GM18526 (cell line): ENCODE measurements around the gene TENT4B.

ENCODE experiments used
- POLR2A ChIP-seq: IDR thresholded peaks from 3 replicates; pipeline ENCODE4 v1.6.1; 2011; ENCODE audit not compliant: insufficient read length; ENCODE audit errors: extremely low read depth

Gene TENT4B

DNA sequence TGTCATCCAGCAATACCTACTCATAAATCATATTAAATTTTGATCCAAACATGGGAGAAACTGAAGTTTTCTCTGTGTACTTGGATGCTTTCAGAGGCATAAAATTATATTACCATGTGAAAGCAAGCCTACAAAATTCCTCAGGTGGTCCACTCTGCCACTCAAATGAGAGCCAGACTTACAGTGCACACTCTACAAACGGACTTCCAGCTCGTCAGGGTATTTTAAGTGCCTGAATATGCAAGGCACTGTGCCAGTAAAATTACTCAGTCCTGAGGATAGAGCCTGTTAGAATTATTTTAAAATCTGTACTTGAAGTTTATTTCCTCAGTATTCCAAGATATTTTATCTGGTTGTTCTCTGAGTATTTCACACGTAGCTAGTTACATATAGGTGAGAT is 54.5 kb downstream of the TENT4B start:
- TF ChIP-seq POLR2A: no peak

GRCh38 chr16:50208460-50208931 is 55.4 kb downstream of the TENT4B start:
- TF ChIP-seq POLR2A: no peak

GRCh38 chr16:50209546-50210265 is 56.6 kb downstream of the TENT4B start:
- no peak for TF ChIP-seq POLR2A

DNA sequence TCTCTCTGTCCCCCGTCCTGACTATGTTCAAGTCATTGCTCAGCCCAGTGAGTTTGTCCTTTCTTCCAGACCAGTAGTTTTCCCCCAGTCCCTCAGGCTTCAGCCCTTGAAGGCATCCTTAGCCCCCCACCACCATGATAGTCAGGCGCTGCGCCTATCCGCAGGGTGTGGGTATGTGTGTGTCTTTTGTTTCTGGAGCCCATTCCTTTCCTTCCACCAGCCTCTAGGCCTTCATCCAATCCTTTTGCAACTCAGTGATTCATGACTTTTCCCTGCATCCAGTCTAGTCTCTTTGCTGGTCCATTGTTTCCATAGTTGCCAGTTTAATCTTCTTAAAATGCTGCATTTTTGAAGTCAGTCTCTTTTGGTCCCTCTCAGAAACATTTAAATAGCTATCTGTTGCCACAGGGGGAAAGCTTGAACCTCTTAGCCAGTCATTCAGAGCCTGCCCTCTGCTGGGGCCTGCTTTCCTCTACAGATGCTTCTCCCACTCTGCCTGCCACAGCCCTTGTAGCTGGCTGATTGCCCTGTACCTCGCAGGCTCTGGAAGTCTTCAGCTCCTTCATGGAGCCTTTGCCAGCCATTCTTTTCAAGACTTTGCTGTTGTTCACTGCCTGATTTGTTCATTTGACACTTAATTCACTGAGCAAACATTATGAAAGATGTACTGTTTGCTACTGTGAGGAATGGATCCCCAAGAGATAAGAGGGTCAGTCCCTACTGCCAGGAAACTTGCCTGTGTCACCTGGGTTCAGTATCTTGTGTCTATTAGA is 57.3 kb downstream of the TENT4B start:
- TF ChIP-seq POLR2A: no peak

DNA sequence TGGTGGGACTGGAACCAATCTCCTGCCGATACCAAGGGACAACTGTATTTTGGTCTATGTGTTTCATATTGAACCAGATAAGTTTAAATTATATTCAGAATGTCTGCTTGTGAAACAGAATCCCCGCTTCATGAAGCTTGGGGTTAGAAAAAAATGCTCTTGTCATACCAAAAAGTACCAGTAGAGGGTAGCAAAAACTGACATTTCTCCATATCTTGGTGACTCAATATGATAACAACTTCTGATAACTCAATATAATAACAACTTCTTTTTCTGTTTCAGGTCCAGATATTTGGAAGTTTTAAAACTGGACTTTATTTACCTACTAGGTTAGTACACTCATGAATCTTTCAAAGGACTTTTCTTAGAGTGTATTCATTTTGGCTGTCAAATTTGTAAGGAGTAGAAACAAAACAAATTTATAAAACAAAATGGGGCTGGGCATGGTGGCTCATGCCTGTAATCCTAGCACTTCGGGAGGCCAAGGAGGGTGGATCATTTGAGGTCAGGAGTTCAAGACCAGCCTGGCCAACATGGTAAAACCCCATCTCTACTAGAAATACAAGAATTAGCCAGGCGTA is 60.9 kb downstream of the TENT4B start:
- TF ChIP-seq POLR2A: no peak

- TF ChIP-seq POLR2A: no peak
Observed at GRCh38 chr16:50215680-50216079, 62.6 kb downstream of the TENT4B start.

GRCh38 chr16:50216231-50216630 is 63.1 kb downstream of the TENT4B start:
- TF ChIP-seq POLR2A: no peak

DNA sequence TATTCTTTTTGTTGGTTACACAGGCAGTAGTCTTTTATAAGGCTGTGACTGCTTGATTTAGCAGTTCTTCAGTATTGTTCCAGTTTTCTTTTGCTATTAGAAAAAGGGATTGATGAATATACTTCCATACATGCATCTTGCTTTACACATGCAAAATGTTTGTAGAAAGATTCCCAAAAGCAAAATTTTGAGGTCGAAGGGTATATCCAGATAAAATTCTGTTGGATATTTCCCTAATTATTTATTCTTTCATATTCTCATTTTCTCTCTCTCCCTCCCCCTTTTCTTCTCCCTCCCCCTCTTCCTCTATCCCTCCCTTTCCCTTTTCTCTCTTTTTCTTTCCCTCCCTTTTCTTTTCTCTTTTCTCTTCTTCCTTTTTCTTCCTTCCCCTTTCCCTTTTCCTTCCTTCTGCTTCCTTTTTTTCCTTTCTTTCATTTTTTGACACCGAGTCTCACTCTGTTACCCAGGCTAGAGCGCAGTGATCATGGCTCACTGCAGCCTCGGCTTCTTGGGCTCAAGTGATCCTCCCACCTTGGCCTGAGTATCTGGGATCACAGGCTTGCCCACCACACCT is 66.4 kb downstream of the TENT4B start:
- no peak for TF ChIP-seq POLR2A

DNA sequence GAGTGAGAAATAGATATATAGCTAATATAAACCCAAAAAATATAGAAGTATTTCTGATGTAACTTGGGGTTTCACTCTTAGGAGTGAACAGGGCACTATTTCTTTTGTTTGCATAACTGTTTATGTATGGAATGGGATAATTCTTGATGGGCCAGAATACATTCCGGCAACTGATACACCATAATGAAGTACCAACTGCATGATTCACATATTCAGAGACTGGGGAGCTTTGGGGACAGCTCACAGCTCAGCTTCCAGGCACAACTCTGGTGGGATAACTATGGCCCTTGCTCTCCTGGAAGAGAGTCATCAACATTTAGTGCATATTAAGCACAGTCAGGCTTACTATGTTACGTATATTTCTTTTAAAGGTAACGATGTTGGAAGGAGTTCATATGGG is 71.2 kb downstream of the TENT4B start:
- no peak for TF ChIP-seq POLR2A

DNA sequence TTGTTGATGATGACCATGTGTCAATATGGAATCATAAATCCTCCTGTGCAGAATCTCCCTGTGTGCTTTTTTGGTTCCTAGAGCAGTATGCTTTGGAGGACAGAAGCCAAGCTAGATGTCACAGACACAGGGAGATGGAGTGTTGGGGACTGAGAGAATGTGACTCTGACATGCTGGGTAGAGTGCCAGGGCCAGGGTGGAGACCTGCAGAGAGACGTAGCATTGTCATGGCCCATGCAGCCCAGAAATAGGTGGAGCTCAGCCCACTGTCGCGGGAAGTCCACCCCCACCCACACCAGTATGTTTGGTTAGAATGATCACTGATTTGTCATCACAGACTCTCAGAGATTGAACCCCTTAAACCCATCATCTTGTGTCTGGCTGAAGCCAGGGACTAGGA is 74.0 kb downstream of the TENT4B start:
- no peak for TF ChIP-seq POLR2A

GRCh38 chr16:50227665-50228064 is 74.6 kb downstream of the TENT4B start:
- TF ChIP-seq POLR2A: no peak

DNA sequence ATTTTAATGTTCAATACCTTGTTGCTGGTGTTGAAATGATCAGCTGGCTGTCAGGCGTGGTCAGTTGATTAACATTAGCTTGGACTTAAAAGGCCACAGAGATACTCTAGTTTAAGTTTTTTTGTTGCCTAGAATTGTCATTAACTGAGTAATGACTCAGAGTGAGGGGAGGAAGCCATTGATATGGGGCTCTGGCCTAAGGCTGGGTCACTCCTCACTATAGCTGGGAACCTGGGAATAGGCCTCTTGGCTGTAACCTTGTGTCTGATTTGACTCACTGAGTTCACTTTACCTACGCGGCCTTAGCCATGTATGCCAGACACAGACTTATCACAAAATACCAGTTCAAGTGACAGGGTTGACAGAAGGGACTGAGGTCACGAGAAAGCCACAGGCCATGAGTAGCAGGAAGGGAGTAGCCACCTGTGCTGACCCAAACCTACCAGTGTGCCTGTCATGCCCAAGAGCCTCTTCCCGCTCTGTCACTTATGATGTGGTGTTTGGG is 75.3 kb downstream of the TENT4B start:
- TF ChIP-seq POLR2A: no peak

- TF ChIP-seq POLR2A: no peak
Observed at GRCh38 chr16:50229149-50229726, 76.1 kb downstream of the TENT4B start.

- no peak for TF ChIP-seq POLR2A
Observed at GRCh38 chr16:50234771-50235556, 81.9 kb downstream of the TENT4B start.
